ENCODE data around the gene RGPD6.
"Not testable (repeated sequence)": the region's sequence is repeated elsewhere in the genome, so short reads cannot be mapped to it uniquely, and the experiment has no call there.

- not testable (repeated sequence) for TF ChIP-seq EZH2, CTCF (IDR thresholded peaks at IDR 0.05)
Observed at GRCh38 chr2:110619326-110619939, 42.4 kb upstream of the RGPD6 start.
